ENCODE results near the gene KCNK10.

Gene KCNK10

GRCh38 chr14:88156127-88156526 is 166.9 kb downstream of the KCNK10 start:
- no peak for DNase-seq
- no peak overlapping the region for H3K4me3 ChIP-seq (ENCODE audit: low read depth, low read length)
- H3K27ac ChIP-seq: no peak overlapping the region
- no peak for TF ChIP-seq CTCF (IDR thresholded peaks at IDR 0.05; ENCODE audit: low read depth, low read length)
- H3K9me3 ChIP-seq (ENCODE audit: severe bottlenecking): no peaks in the 10 kb centered on the region
- H3K27me3 ChIP-seq (ENCODE audit: insufficient read depth, low read depth, severe bottlenecking): no peaks in the 10 kb centered on the region
- no peaks in the 10 kb centered on the region for H3K36me3 ChIP-seq

GRCh38 chr14:88154926-88155325 is 168.1 kb downstream of the KCNK10 start:
- no peaks in the 10 kb centered on the region for H3K27me3 ChIP-seq (ENCODE audit: insufficient read depth, low read depth, severe bottlenecking)
- DNase-seq: no peak
- TF ChIP-seq CTCF (IDR thresholded peaks at IDR 0.05; ENCODE audit: low read depth, low read length): no peak
- H3K4me3 ChIP-seq (ENCODE audit: low read depth, low read length): no peak overlapping the region
- H3K27ac ChIP-seq: no peak overlapping the region
- no peaks in the 10 kb centered on the region for H3K36me3 ChIP-seq
- H3K9me3 ChIP-seq (ENCODE audit: severe bottlenecking): no peaks in the 10 kb centered on the region

DNA sequence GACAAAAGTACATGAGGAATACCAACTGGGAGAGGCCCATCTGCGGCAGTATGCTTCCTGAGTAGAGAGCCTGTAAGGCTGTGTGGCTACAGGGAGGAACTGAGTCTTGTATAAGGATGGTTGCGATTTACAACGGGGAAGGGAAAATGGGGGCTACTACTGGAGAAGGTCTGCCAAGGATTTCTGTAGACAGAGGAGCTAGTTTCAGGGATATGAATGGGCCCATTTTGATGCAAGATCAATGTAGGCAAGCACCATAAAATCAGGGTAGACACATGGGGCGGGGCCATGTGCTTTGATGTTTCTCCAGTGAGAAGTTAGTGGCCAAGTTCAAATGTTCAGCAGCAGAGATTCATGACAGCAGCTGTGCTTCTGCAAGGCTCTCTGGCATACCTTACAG is 168.7 kb downstream of the KCNK10 start:
- no peak for DNase-seq
- H3K27me3 ChIP-seq (ENCODE audit: insufficient read depth, low read depth, severe bottlenecking): no peaks in the 10 kb centered on the region

GRCh38 chr14:88146881-88147649 is 176.0 kb downstream of the KCNK10 start:
- H3K36me3 ChIP-seq: no peaks in the 10 kb centered on the region
- H3K27ac ChIP-seq: no peak overlapping the region
- no peak for DNase-seq
- no peak overlapping the region for H3K4me3 ChIP-seq (ENCODE audit: low read depth, low read length)
- H3K9me3 ChIP-seq (ENCODE audit: severe bottlenecking): no peaks in the 10 kb centered on the region
- TF ChIP-seq CTCF (IDR thresholded peaks at IDR 0.05; ENCODE audit: low read depth, low read length): no peak
- no peaks in the 10 kb centered on the region for H3K27me3 ChIP-seq (ENCODE audit: insufficient read depth, low read depth, severe bottlenecking)

More for the DNA sequence above, 168.7 kb downstream of the KCNK10 start:
- no peak for TF ChIP-seq CTCF (IDR thresholded peaks at IDR 0.05; ENCODE audit: low read depth, low read length)
- Histone ChIP-seq H3K4me3 (ENCODE audit: low read depth, low read length) (no peak overlapping the region), H3K36me3 (no peaks in the 10 kb centered on the region), H3K9me3 (ENCODE audit: severe bottlenecking) (no peaks in the 10 kb centered on the region), H3K27ac (no peak overlapping the region)

DNA sequence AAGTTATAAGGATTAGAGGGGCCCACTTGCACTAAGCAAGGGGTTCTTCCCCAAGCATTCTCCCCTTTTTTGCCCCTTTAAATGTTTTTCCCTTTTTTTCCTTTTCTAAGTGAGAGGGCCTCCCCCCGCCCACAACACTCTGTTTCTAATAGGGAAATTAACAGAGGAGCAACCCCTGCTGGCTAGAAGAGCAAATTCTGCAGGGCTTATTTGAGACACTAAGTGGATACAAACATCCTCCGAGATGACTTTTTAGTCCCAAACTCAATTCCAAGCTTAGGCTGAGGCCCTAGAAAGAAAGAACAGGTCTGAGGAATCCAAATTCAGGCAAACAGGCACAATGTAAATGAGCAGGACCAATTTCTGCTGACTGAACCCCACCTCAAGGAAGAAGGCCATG is 179.3 kb downstream of the KCNK10 start:
- H3K27ac ChIP-seq: no peak overlapping the region
- H3K27me3 ChIP-seq (ENCODE audit: insufficient read depth, low read depth, severe bottlenecking): no peaks in the 10 kb centered on the region
- no peaks in the 10 kb centered on the region for H3K9me3 ChIP-seq (ENCODE audit: severe bottlenecking)

More for the DNA sequence above, 179.3 kb downstream of the KCNK10 start:
- Histone ChIP-seq H3K36me3 (no peaks in the 10 kb centered on the region), H3K4me3 (ENCODE audit: low read depth, low read length) (no peak overlapping the region)
- TF ChIP-seq CTCF (IDR thresholded peaks at IDR 0.05; ENCODE audit: low read depth, low read length): no peak
- DNase-seq: no peak
